T-cell (primary cell): ENCODE data around the gene IGSF3. TPM values are rescaled to one million over a fixed set of nuclear protein-coding genes. Genes with fewer than 3 reads are reported as not detected.
A peak's percentile ranks its signal among the peaks of the same experiment; 100 is the strongest.

Source experiments
- ATAC-seq, 4 experiments: fragments of 200-7000 bp in 3 of 4; fragments of 150-1000 bp in 1 of 4; cut with Tn5 transposase; replicated peaks in 1 of 4; 1 replicate in 3 of 4; 2 replicates in 1 of 4; pipeline ENCODE4 v1.10.0; 2021; ENCODE audit warnings: moderate library complexity in 3 of 4, mild to moderate bottlenecking in 2 of 4, moderate number of reproducible peaks in 1 of 4
- CTCF ChIA-PET, 2 donors: fragments of 300-600 bp; sonication (Branson Sonifier 250); formaldehyde crosslinking; loops; one replicate each; lab custom pipeline; 2022; ENCODE audit warnings: antibody characterized with exemption in 2 of 2; lab: Charles Lee
- POLR2A ChIA-PET, 2 donors: fragments of 300-600 bp; sonication (Branson Sonifier 250); formaldehyde crosslinking; loops; one replicate each; lab custom pipeline; 2022; ENCODE audit warnings: antibody characterized with exemption in 2 of 2; lab: Charles Lee
- DNase-seq, 35 experiments: peaks; one replicate each; pipeline versions ENCODE4 v3.0.0 to v3.0.0-alpha.2; 2013 to 2023
- H3K27ac ChIP-seq: one replicate; pipeline ENCODE4 v1.5.1; 2013; ENCODE audit warnings: low read length
- H3K27me3 ChIP-seq, 2 experiments: replicated peaks in 1 of 2; 1 replicate in 1 of 2; 2 replicates in 1 of 2; pipeline versions ENCODE4 v1.6.1 to v1.7.0; 2013; ENCODE audit warnings: low read length in 1 of 2, mixed read lengths in 1 of 2; ENCODE audit not compliant: control insufficient read depth in 2 of 2, insufficient read depth in 2 of 2; ENCODE audit errors: extremely low read depth in 1 of 2
- H3K36me3 ChIP-seq, 2 donors: 1 replicate in 1 of 2; 2 replicates in 1 of 2; pipeline versions ENCODE4 v1.6.1 to v1.7.0; 2013; ENCODE audit warnings: low read length in 1 of 2; ENCODE audit not compliant: control insufficient read depth in 2 of 2, insufficient read depth in 1 of 2; ENCODE audit errors: extremely low read depth in 1 of 2
- H3K4me1 ChIP-seq, 2 experiments: 1 replicate in 1 of 2; 2 replicates in 1 of 2; pipeline versions ENCODE4 v1.6.1 to v1.7.0; 2013; ENCODE audit warnings: low read length in 2 of 2, mixed read lengths in 1 of 2; ENCODE audit not compliant: insufficient read depth in 2 of 2, control insufficient read depth in 1 of 2; ENCODE audit errors: extremely low read depth in 1 of 2
- H3K4me3 ChIP-seq, 2 donors: 1 replicate in 1 of 2; 2 replicates in 1 of 2; pipeline versions ENCODE4 v1.5.1 to v1.7.0; 2013; ENCODE audit warnings: mild to moderate bottlenecking in 2 of 2, low read length in 1 of 2, moderate library complexity in 1 of 2; ENCODE audit not compliant: control insufficient read depth in 1 of 2; ENCODE audit errors: extremely low read depth in 1 of 2
- H3K9me3 ChIP-seq: 2 replicates; pipeline ENCODE4 v1.7.0; 2013
- H3K27ac Mint-ChIP-seq, 2 donors: one replicate each; pipeline ENCODE4 v1.8.0; 2020 to 2021; ENCODE audit warnings: mild to moderate bottlenecking in 2 of 2, mixed read lengths in 2 of 2
- H3K27me3 Mint-ChIP-seq, 2 donors: one replicate each; pipeline ENCODE4 v1.8.0; 2021 to 2022; ENCODE audit warnings: mixed read lengths in 2 of 2
- H3K36me3 Mint-ChIP-seq: one replicate; pipeline ENCODE4 v1.8.0; 2021; ENCODE audit warnings: mixed read lengths
- H3K4me1 Mint-ChIP-seq, 3 donors: one replicate each; pipeline ENCODE4 v1.8.0; 2020 to 2022; ENCODE audit warnings: mixed read lengths in 3 of 3, mild to moderate bottlenecking in 1 of 3
- H3K4me3 Mint-ChIP-seq, 3 donors: one replicate each; pipeline ENCODE4 v1.8.0; 2020 to 2022; ENCODE audit warnings: mild to moderate bottlenecking in 3 of 3, mixed read lengths in 3 of 3, moderate library complexity in 3 of 3
- H3K9me3 Mint-ChIP-seq, 3 donors: one replicate each; pipeline ENCODE4 v1.8.0; 2020 to 2022; ENCODE audit warnings: mixed read lengths in 3 of 3
- WGBS: methylation state at CpG from one replicate; pipeline ENCODE4 v1.1.5; 2013; ENCODE audit warnings: missing lambda C conversion rate; ENCODE audit not compliant: insufficient coverage; 5-methylcytosine and 5-hydroxymethylcytosine counted together
- total RNA-seq, 35 experiments: library from RNA in 6 of 35; stranded (reverse) in 6 of 35; fragments of 120-200 nt in 1 of 35; gene quantifications; one replicate each; pipeline versions ENCODE4 v1.2.1 to v1.2.4 and lab custom pipeline; 2013 to 2026

Gene IGSF3
- total RNA-seq, 5 donors from 2014 or later (not counting 1 experiment from before 2014, with no cell fraction given), result 0.05 to 0.30 (median 0.24) TPM; not detected in 1

DNA sequence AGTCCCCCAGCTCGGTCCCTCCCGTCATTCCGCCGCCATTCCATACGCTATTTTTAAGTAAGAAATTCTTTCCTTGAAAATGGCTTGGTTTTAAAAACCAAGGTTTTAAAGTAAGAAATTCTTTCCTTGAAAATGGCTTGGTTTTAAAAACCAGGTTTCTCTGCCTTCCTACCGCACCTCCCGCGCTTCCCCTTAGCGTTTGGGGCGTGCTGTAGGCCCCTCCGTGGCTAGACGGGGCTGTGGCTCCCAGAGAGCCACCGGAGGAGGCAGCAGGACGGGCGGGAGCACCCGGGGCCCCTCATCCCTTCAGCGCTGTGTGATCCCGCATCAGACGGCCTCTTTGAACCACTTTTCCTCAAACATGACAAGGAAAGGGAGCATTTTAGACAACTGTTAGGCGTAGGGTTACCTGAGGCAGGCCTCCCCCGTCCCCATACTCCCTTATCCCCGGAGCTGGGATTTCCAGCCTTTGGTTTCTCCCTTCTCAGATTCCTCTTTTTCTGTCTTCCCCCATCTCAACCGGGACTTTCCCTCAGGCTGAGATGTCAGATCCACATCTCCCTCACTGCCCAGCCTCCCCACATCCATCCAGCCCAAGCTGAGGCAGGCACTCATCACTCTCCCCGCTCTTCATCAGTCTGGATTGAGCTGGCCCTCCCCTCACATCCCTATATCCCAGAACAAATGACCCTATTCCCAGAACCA, 96.2 kb downstream of the IGSF3 start:
- 30% methylated on average over 19 of the region's 24 CpGs for WGBS
- H3K27me3 Mint-ChIP-seq, result no peaks in the 10 kb centered on the region

DNA sequence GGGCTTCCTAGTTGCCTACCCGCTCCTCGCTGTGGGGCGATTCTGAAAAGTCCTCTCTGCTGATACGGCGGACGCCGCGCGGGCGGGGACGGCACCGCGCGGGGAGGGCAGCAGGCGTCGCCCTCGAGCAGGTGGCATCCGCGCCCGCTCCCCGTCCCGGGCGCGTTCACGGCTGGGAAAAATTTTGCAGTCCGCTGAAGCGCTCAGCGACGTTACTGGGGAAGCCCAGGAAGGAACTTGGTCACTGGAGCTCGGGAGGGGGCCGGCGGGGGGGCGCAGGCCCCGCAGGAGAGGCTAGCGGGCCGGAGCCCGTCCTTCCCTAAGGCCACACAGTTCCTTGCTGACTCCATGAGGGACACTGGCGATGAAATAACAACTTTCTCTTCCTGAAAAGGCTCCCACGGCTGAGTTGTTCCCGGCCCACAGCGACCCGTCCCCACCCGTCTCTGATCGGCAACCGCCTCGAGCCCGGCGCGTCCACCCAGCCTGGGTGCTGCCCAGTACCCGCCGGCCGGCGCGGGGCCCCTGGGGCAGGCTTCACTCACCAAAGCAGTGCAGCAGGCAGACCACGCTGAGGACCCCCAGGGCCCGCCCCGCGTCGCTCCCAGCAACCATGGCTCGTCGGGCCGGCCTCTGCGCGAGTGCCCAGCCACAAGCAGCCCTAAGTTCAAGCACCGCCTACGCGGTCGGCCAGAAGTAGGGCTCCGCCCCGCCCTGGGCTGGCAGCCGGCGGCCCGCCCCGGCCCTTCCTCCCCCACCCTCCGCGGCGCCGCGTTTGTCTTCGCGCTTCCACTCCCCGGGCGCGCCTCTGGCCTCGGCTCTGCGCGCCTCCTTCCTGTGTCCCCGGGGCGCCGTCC, 96.9 kb downstream of the IGSF3 start, which contains the start of gene CD58:
TSS of gene CD58 (minus strand) at position 669 of the 857 bp plus-strand sequence. CDS start at position 615, 54 bp downstream.
- WGBS, result under 1% methylated on average over 86 of the region's 90 CpGs

More for the DNA sequence above, 96.2 kb downstream of the IGSF3 start:
- Mint-ChIP-seq H3K4me1 (peaks cover 34 to 52% (median 45%) of the 10 kb centered on the region in 3 donors), H3K4me3 (peak overlapping the region; percentile 85 to 95 (median 91)), H3K27ac (peak overlapping the region; percentile 85 to 87), H3K36me3 (peaks cover under 1% of the 10 kb centered on the region), H3K9me3 (no peaks in the 10 kb centered on the region)
- Histone ChIP-seq H3K36me3 (no peaks in the 10 kb centered on the region), H3K4me1 (peaks cover 0 to 34% of the 10 kb centered on the region in 2 experiments), H3K4me3 (peak overlapping the region; percentile 69 to 79), H3K27me3 (no peaks in the 10 kb centered on the region), H3K27ac (peak overlapping the region; percentile 71), H3K9me3 (no peaks in the 10 kb centered on the region)
- DNase-seq (no peak), ATAC-seq (no peak)
- POLR2A ChIA-PET, result no interaction called here
- CTCF ChIA-PET, result interaction anchor here (1.1 kb wide), 3 partner anchors 72 to 362 kb away, joined by 3 to 8 read pairs (median 3); no protein-coding TSS in a partner anchor

DNA sequence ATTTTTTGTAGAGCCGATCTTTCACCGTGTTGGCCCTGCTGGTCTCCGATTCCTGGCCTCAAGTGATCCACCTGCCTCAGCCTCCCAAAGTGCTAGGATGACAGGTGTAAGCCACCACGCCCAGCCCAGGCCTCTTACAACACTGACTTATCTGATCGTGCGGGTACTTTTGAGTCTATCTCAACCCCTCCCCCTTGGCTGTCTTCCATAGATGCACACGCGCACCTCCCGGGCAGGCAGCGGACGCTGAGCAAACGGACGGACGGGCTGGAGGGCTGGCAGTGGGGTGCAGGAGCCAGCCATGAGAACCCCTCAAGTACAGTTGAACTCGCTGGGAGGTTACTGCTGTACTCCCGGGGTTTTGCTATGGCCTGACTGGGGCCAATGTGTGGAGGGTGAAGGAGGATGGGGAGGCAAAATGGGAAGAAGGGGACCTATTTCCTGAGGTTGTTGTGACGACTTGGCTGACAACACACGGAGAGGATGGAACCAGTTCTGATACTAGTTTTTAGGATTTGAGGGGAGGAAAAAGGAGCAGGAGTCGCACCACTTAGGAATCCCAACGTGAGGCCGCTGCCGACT, 97.7 kb downstream of the IGSF3 start:
- peak overlapping the region; percentile 85 to 95 (median 91) for H3K4me3 Mint-ChIP-seq
- H3K27me3 Mint-ChIP-seq, result no peaks in the 10 kb centered on the region
- peaks cover 0 to 2% (median 0%) of the 10 kb centered on the region in 3 donors for H3K9me3 Mint-ChIP-seq
- H3K4me1 Mint-ChIP-seq, result peaks cover 38 to 63% (median 51%) of the 10 kb centered on the region in 3 donors
- Histone ChIP-seq H3K27me3 (no peaks in the 10 kb centered on the region), H3K4me3 (peak overlapping the region; percentile 69 to 79), H3K27ac (peak overlapping the region; percentile 81), H3K9me3 (no peaks in the 10 kb centered on the region), H3K4me1 (peaks cover 0 to 38% of the 10 kb centered on the region in 2 experiments), H3K36me3 (no peaks in the 10 kb centered on the region)
- peak overlapping the region; percentile 87 to 93 for H3K27ac Mint-ChIP-seq
- ATAC-seq, result peak; percentile 9 to 33 (median 24)
- WGBS, result 16% methylated on average over 16 of the region's 22 CpGs
- ChIA-PET POLR2A (no interaction called here), CTCF (interaction anchor here (0.7 to 1.3 kb wide), 4 partner anchors 13 to 502 kb away, joined by 3 to 15 read pairs (median 6); no protein-coding TSS in a partner anchor)
- DNase-seq, result peak; percentile 2 to 73 (median 29)
- H3K36me3 Mint-ChIP-seq, result peaks cover 10% of the 10 kb centered on the region

More for the DNA sequence above, 96.9 kb downstream of the IGSF3 start, which contains the start of gene CD58:
- Mint-ChIP-seq H3K4me3 (peak within 1 kb of the TSS; percentile 85 to 95 (median 91)), H3K4me1 (peaks cover 34 to 58% (median 49%) of the 10 kb centered on the region in 3 donors), H3K27me3 (no peaks in the 10 kb centered on the region), H3K36me3 (peaks cover 5% of the 10 kb centered on the region), H3K27ac (peak within 1 kb of the TSS; percentile 87 to 93), H3K9me3 (no peaks in the 10 kb centered on the region)
- Histone ChIP-seq H3K4me3 (peak within 1 kb of the TSS; percentile 69 to 79), H3K27ac (peak within 1 kb of the TSS; percentile 85), H3K4me1 (peaks cover 0 to 37% of the 10 kb centered on the region in 2 experiments), H3K27me3 (no peaks in the 10 kb centered on the region), H3K9me3 (no peaks in the 10 kb centered on the region), H3K36me3 (no peaks in the 10 kb centered on the region)
- CTCF ChIA-PET, result interaction anchor here (0.5 to 1.1 kb wide), 3 partner anchors 362 to 1500 kb away, joined by 3 to 8 read pairs (median 3); no protein-coding TSS in a partner anchor
- POLR2A ChIA-PET, result interaction anchor here in 1 of 2 donors (0.6 kb wide), 1 partner anchor 36 kb away, joined by 3 read pairs; no protein-coding TSS in a partner anchor
- DNase-seq, result peak; percentile 46 to 87 (median 68)
- ATAC-seq, result peak; percentile 86 to 90 (median 86)

DNA sequence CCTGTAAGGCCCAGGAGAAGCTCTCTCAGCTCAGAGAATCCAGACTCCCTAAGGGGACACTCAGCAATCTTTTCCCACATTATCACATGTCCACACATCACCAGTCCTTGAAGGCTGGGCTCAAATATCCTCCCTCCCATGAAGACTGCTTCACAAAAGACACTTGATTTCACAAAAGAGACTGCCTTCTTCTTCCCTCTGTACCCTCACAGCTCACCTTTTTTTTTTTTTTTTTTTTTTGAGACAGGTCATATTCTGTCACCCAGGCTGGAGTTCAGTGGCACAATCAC, 98.2 kb downstream of the IGSF3 start:
- ChIA-PET CTCF (interaction anchor here (0.6 to 1.3 kb wide), 16 partner anchors 12 to 940 kb away, joined by 3 to 15 read pairs (median 4); no protein-coding TSS in a partner anchor), POLR2A (interaction anchor here (0.6 kb wide), 3 partner anchors 27 to 488 kb away, joined by 3 to 7 read pairs (median 6); no protein-coding TSS in a partner anchor)
- Mint-ChIP-seq H3K4me3 (peak overlapping the region; percentile 85 to 95 (median 91)), H3K9me3 (peaks cover 0 to 5% (median 0%) of the 10 kb centered on the region in 3 donors), H3K27ac (peak overlapping the region; percentile 87 to 93), H3K4me1 (peaks cover 41 to 62% (median 54%) of the 10 kb centered on the region in 3 donors), H3K27me3 (no peaks in the 10 kb centered on the region), H3K36me3 (peaks cover 13% of the 10 kb centered on the region)
- ATAC-seq, result no peak
- DNase-seq, result no peak
- H3K27me3 ChIP-seq, result no peaks in the 10 kb centered on the region
- H3K27ac ChIP-seq, result peak overlapping the region; percentile 81
- H3K9me3 ChIP-seq, result no peaks in the 10 kb centered on the region
- no peaks in the 10 kb centered on the region for H3K36me3 ChIP-seq
- peak overlapping the region in 1 of 2 donors; percentile 79 for H3K4me3 ChIP-seq
- H3K4me1 ChIP-seq, result peaks cover 0 to 38% of the 10 kb centered on the region in 2 experiments

DNA sequence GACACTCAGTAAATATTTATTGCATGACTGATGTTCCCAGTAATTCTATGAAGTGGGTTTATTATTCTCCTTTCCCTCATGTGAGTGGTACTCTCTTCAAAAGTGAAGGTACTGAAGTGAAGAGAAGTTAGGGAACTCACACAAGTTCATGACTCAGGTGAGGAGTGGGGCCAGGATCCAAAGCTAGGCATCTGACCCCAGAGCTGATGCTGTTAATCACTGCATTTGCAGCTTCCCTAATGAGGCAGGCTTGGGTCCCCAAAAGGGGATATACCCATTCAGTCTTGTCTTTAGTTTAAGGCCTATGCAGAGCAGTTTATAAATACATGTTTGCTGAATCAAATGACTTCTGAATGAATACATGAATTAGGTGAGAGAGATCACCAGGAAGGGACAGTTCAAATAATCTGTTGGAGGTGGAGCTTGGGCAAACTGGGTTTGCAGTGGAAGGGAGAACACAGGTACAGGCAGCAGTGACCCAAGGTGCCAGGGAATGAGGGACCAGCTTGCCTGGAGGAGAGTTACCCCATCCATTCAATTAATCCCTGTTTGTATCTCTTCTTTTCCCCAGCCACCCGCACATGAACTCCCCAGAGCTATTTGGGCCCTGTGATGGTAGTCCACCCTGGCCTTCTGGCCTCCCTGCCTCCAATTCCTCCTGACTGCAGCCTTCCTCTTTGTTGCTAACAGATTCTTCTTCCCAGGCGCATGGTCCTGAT, 98.7 kb downstream of the IGSF3 start:
- Histone ChIP-seq H3K4me3 (no peak overlapping the region), H3K36me3 (no peaks in the 10 kb centered on the region), H3K27me3 (no peaks in the 10 kb centered on the region), H3K27ac (peak overlapping the region; percentile 81), H3K9me3 (no peaks in the 10 kb centered on the region), H3K4me1 (peaks cover 0 to 38% of the 10 kb centered on the region in 2 experiments)
- CTCF ChIA-PET, result interaction anchor here (0.6 to 1.3 kb wide), 16 partner anchors 11 to 940 kb away, joined by 3 to 15 read pairs (median 4); no protein-coding TSS in a partner anchor
- peaks cover 0 to 10% (median 0%) of the 10 kb centered on the region in 3 donors for H3K9me3 Mint-ChIP-seq
- WGBS, result 85% methylated on average over 2 of the region's 2 CpGs
- POLR2A ChIA-PET, result interaction anchor here (0.6 kb wide), 3 partner anchors 26 to 489 kb away, joined by 3 to 7 read pairs (median 6); no protein-coding TSS in a partner anchor
- peak overlapping the region; percentile 87 to 93 for H3K27ac Mint-ChIP-seq
- DNase-seq (no peak), ATAC-seq (no peak)
- peak overlapping the region; percentile 85 to 95 (median 91) for H3K4me3 Mint-ChIP-seq
- peaks cover 19% of the 10 kb centered on the region for H3K36me3 Mint-ChIP-seq
- H3K27me3 Mint-ChIP-seq, result no peaks in the 10 kb centered on the region
- peaks cover 41 to 63% (median 57%) of the 10 kb centered on the region in 3 donors for H3K4me1 Mint-ChIP-seq
